ENCODE measurements around the gene KEAP1.

DNA sequence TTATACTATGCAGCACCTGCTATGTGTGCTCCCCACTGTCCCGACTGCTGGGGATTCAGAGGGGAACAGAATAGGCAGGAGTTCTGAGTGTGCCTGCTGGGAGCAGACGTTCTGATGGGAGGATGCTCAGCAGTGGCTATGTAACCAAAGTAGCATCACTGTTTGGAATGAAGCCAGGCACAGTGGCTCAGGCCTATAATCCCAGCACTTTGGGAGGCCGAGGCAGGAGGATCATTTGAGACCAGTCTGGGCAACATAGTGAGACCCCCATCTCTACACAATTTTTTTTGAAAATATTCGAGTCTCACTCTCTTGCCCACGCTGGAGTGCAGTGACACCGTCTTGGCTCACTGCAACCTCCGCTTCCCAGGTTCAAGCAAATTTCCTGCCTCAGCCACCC lies 46.6 kb upstream of the KEAP1 start:
- TF ChIP-seq, protein P1, sequence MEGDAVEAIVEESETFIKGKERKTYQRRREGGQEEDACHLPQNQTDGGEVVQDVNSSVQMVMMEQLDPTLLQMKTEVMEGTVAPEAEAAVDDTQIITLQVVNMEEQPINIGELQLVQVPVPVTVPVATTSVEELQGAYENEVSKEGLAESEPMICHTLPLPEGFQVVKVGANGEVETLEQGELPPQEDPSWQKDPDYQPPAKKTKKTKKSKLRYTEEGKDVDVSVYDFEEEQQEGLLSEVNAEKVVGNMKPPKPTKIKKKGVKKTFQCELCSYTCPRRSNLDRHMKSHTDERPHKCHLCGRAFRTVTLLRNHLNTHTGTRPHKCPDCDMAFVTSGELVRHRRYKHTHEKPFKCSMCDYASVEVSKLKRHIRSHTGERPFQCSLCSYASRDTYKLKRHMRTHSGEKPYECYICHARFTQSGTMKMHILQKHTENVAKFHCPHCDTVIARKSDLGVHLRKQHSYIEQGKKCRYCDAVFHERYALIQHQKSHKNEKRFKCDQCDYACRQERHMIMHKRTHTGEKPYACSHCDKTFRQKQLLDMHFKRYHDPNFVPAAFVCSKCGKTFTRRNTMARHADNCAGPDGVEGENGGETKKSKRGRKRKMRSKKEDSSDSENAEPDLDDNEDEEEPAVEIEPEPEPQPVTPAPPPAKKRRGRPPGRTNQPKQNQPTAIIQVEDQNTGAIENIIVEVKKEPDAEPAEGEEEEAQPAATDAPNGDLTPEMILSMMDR (IDR thresholded peaks at IDR 0.05): no peak
- TF ChIP-seq POLR2AphosphoS5 (IDR thresholded peaks at IDR 0.05): no peak
